ENCODE data around the gene CHRD. TPM values are rescaled to one million over a fixed set of nuclear protein-coding genes. Genes with fewer than 3 reads are reported as not detected.

The CHRD gene
- total RNA-seq, 2 experiments from 2014 or later = not detected

- H3K4me3 Mint-ChIP-seq = no peak overlapping the region
- H3K4me1 Mint-ChIP-seq (ENCODE audit: low read depth) = peaks cover 14% of the 10 kb centered on the region
- ATAC-seq = no peak
- H3K9me3 Mint-ChIP-seq = no peaks in the 10 kb centered on the region
- no peak overlapping the region for H3K27ac Mint-ChIP-seq
- intact Hi-C loops (cut with micrococcal nuclease) = no loop called here
- no peaks in the 10 kb centered on the region for H3K27me3 Mint-ChIP-seq
- TF ChIP-seq CTCF (IDR thresholded peaks at IDR 0.05) = no peak
- CTCF ChIA-PET = interaction anchor here (2.4 kb wide), 1 partner anchor 13 kb away, joined by 9 read pairs; no protein-coding TSS in a partner anchor
- H3K36me3 Mint-ChIP-seq (ENCODE audit: low read depth) = no peaks in the 10 kb centered on the region
- DNase-seq = no peak
- POLR2A ChIA-PET = interaction anchor here (0.6 kb wide), 1 partner anchor 39 kb away, joined by 3 read pairs; no protein-coding TSS in a partner anchor
These were observed 37.9 kb upstream of the CHRD start for GRCh38 chr3:184341925-184342324.

GRCh38 chr3:184343200-184343876 is 36.5 kb upstream of the CHRD start:
- no peak overlapping the region for H3K27ac Mint-ChIP-seq
- H3K9me3 Mint-ChIP-seq = no peaks in the 10 kb centered on the region
- CTCF ChIA-PET = interaction anchor here (2.4 kb wide), 1 partner anchor 11 kb away, joined by 9 read pairs; no protein-coding TSS in a partner anchor
- H3K27me3 Mint-ChIP-seq = no peaks in the 10 kb centered on the region
- POLR2A ChIA-PET = interaction anchor here (1.1 kb wide), 1 partner anchor 27 kb away, joined by 3 read pairs; no protein-coding TSS in a partner anchor
- peaks cover 4% of the 10 kb centered on the region for H3K4me1 Mint-ChIP-seq (ENCODE audit: low read depth)
- H3K4me3 Mint-ChIP-seq = no peak overlapping the region
- ATAC-seq = no peak
- intact Hi-C loops (cut with micrococcal nuclease) = no loop called here
- TF ChIP-seq CTCF (IDR thresholded peaks at IDR 0.05) = no peak
- no peak for DNase-seq
- no peaks in the 10 kb centered on the region for H3K36me3 Mint-ChIP-seq (ENCODE audit: low read depth)

GRCh38 chr3:184344579-184345316 is 35.1 kb upstream of the CHRD start:
- POLR2A ChIA-PET = interaction anchor here (1.7 kb wide), 1 partner anchor 8 kb away, joined by 10 read pairs; the partner anchor contains the start of gene FAM131A
- DNase-seq (no peak), ATAC-seq (no peak)
- H3K9me3 Mint-ChIP-seq = no peaks in the 10 kb centered on the region
- CTCF ChIA-PET = interaction anchor here (1.1 to 3.4 kb wide), 2 partner anchors 10 to 39 kb away, joined by 3 to 16 read pairs; no protein-coding TSS in a partner anchor
- no peak overlapping the region for H3K4me3 Mint-ChIP-seq
- TF ChIP-seq CTCF (IDR thresholded peaks at IDR 0.05) = no peak
- no peak overlapping the region for H3K27ac Mint-ChIP-seq
- H3K4me1 Mint-ChIP-seq (ENCODE audit: low read depth) = peaks cover 4% of the 10 kb centered on the region
- no peaks in the 10 kb centered on the region for H3K36me3 Mint-ChIP-seq (ENCODE audit: low read depth)
- no peaks in the 10 kb centered on the region for H3K27me3 Mint-ChIP-seq
- intact Hi-C loops (cut with micrococcal nuclease) = no loop called here

- H3K27me3 Mint-ChIP-seq = no peaks in the 10 kb centered on the region
- peaks cover 3% of the 10 kb centered on the region for H3K4me1 Mint-ChIP-seq (ENCODE audit: low read depth)
- POLR2A ChIA-PET = interaction anchor here (0.9 to 1.7 kb wide), 3 partner anchors 8 to 20 kb away, joined by 3 to 10 read pairs (median 5); partner anchors contain the start of genes CLCN2, FAM131A and POLR2H
- CTCF ChIA-PET = interaction anchor here (1.1 to 3.4 kb wide), 2 partner anchors 9 to 40 kb away, joined by 3 to 16 read pairs; no protein-coding TSS in a partner anchor
- no peaks in the 10 kb centered on the region for H3K9me3 Mint-ChIP-seq
- H3K4me3 Mint-ChIP-seq = no peak overlapping the region
- no peak overlapping the region for H3K27ac Mint-ChIP-seq
- no peak for TF ChIP-seq CTCF (IDR thresholded peaks at IDR 0.05)
- no peaks in the 10 kb centered on the region for H3K36me3 Mint-ChIP-seq (ENCODE audit: low read depth)
- ATAC-seq (peak; percentile 55), DNase-seq (no peak)
- intact Hi-C loops (cut with micrococcal nuclease) = no loop called here
These were observed 34.3 kb upstream of the CHRD start for GRCh38 chr3:184345317-184346144.
